KOPT-K1 (cell line): Measurements from ENCODE around the gene CHRNA7.
"Not testable (repeated sequence)": the region's sequence is repeated elsewhere in the genome, so short reads cannot be mapped to it uniquely, and the experiment has no call there.

Source experiments
- H3K27ac ChIP-seq: fragments of 200-600 bp; sonication (generic); 2 replicates; pipeline ENCODE4 v1.5.1; 2016; ENCODE audit warnings: antibody characterized with exemption, mild to moderate bottlenecking, low read depth, low read length; ENCODE audit not compliant: poor library complexity, severe bottlenecking
- H3K36me3 ChIP-seq: fragments of 200-600 bp; sonication (generic); 2 replicates; pipeline ENCODE4 v1.5.1; 2017; ENCODE audit warnings: antibody characterized with exemption, mild to moderate bottlenecking, low read length, moderate library complexity; ENCODE audit not compliant: insufficient read depth
- H3K9me3 ChIP-seq: fragments of 200-600 bp; sonication (generic); 2 replicates; pipeline ENCODE4 v1.5.1; 2017; ENCODE audit warnings: antibody characterized with exemption, low read length, mild to moderate bottlenecking; ENCODE audit not compliant: insufficient read depth, poor library complexity, severe bottlenecking

Gene CHRNA7

GRCh38 chr15:32165775-32166174 lies 135.5 kb downstream of the CHRNA7 start:
- not testable (repeated sequence) for H3K36me3 ChIP-seq, H3K27ac ChIP-seq, H3K9me3 ChIP-seq

- not testable (repeated sequence) for H3K36me3 ChIP-seq
Measured at GRCh38 chr15:32166270-32166669, 136.0 kb downstream of the CHRNA7 start.

GRCh38 chr15:32167913-32168312 lies 137.6 kb downstream of the CHRNA7 start:
- H3K9me3 ChIP-seq, H3K27ac ChIP-seq, H3K36me3 ChIP-seq: not testable (repeated sequence)

More at GRCh38 chr15:32166270-32166669, 136.0 kb downstream of the CHRNA7 start:
- H3K27ac ChIP-seq, H3K9me3 ChIP-seq: not testable (repeated sequence)

GRCh38 chr15:32180579-32180978 lies 150.3 kb downstream of the CHRNA7 start:
- H3K36me3 ChIP-seq, H3K9me3 ChIP-seq, H3K27ac ChIP-seq: not testable (repeated sequence)

- H3K9me3 ChIP-seq, H3K36me3 ChIP-seq, H3K27ac ChIP-seq: not testable (repeated sequence)
Measured at GRCh38 chr15:32193780-32194179, 163.5 kb downstream of the CHRNA7 start.

GRCh38 chr15:32196206-32196605 lies 165.9 kb downstream of the CHRNA7 start:
- not testable (repeated sequence) for H3K27ac ChIP-seq, H3K36me3 ChIP-seq, H3K9me3 ChIP-seq

- not testable (repeated sequence) for H3K36me3 ChIP-seq, H3K27ac ChIP-seq, H3K9me3 ChIP-seq
Measured at GRCh38 chr15:32198938-32199337, 168.6 kb downstream of the CHRNA7 start.

GRCh38 chr15:32209081-32209480 lies 178.8 kb downstream of the CHRNA7 start:
- not testable (repeated sequence) for H3K36me3 ChIP-seq, H3K27ac ChIP-seq, H3K9me3 ChIP-seq

GRCh38 chr15:32218666-32219065 lies 188.4 kb downstream of the CHRNA7 start:
- Histone ChIP-seq H3K27ac (no peak overlapping the region), H3K36me3 (no peaks in the 10 kb centered on the region)

More at GRCh38 chr15:32218666-32219065, 188.4 kb downstream of the CHRNA7 start:
- no peaks in the 10 kb centered on the region for H3K9me3 ChIP-seq
